K562 (cell line): ENCODE results near the gene DBNL. TPM values are rescaled to one million over a fixed set of nuclear protein-coding genes. Genes with fewer than 3 reads are reported as not detected.
A peak's percentile ranks its signal among the peaks of the same experiment; 100 is the strongest.

Experiments
- ATAC-seq: fragments of 200-7000 bp; cut with Tn5 transposase; 3 replicates; pipeline ENCODE4 v1.9.1; 2020; ENCODE audit warnings: moderate library complexity
- BruUV-seq: library from RNA; stranded (reverse); fragments of 400-500 nt; replicated peaks from 2 replicates; lab custom pipeline; 2021; lab: Mats Ljungman, UMichigan
- CTCF ChIA-PET: fragments of 300-600 bp; formaldehyde crosslinking; extraction: SDS; loops from one replicate; lab custom pipeline; 2021; ENCODE audit warnings: low intra/inter-chr PET ratio; lab: Yijun Ruan, JAX
- POLR2A ChIA-PET: fragments of 300-600, 350-650 bp; sonication (Branson Sonifier 250); formaldehyde crosslinking; extraction: SDS; loops from one replicate; lab custom pipeline; 2021; ENCODE audit warnings: antibody characterized with exemption, inconsistent platforms; lab: Yijun Ruan, JAX
- DNase-seq, 4 experiments: peaks; one replicate each; pipeline versions ENCODE4 v3.0.0 to v3.0.0-alpha.2; 2011 to 2018; ENCODE audit warnings: low spot score in 3 of 4, mixed read lengths in 3 of 4; ENCODE audit errors: extremely low read depth in 1 of 4
- FAIRE-seq: peaks from 2 replicates; lab custom pipeline; 2011; peaks lifted over from hg19 to GRCh38; lab: Jason Lieb, UNC
- H2AFZ ChIP-seq: 2 replicates; pipeline ENCODE4 v1.6.0; 2011; ENCODE audit warnings: low read depth, low read length, control low read depth, inconsistent platforms
- H3K27ac ChIP-seq: fragments of 200-600 bp; 3 replicates; pipeline ENCODE4 v1.8.0; 2011; ENCODE audit warnings: low read depth, mild to moderate bottlenecking, control low read depth, inconsistent platforms, low read length, moderate library complexity, mixed read lengths; ENCODE audit errors: extremely low read depth
- H3K27me3 ChIP-seq, 2 experiments: fragments of 300-600 bp in 1 of 2; 2 replicates in 1 of 2; 3 replicates in 1 of 2; pipeline versions ENCODE4 v1.6.0 to v1.8.0; 2011; ENCODE audit warnings: inconsistent platforms in 2 of 2, low read length in 2 of 2, mild to moderate bottlenecking in 1 of 2, mixed read lengths in 1 of 2, moderate library complexity in 1 of 2; ENCODE audit not compliant: control insufficient read depth in 2 of 2, insufficient read depth in 2 of 2
- H3K36me3 ChIP-seq: fragments of 300-600 bp; 3 replicates; pipeline ENCODE4 v1.8.0; 2011; ENCODE audit warnings: mild to moderate bottlenecking, low read length, inconsistent platforms; ENCODE audit not compliant: control insufficient read depth, insufficient read depth
- H3K4me1 ChIP-seq, 2 experiments: fragments of 200-600 bp in 1 of 2; replicated peaks in 1 of 2; 2 replicates in 1 of 2; 3 replicates in 1 of 2; pipeline versions ENCODE4 v1.5.1 to v1.8.0; 2011; ENCODE audit warnings: inconsistent platforms in 2 of 2, low read length in 2 of 2, mild to moderate bottlenecking in 1 of 2, mixed read lengths in 1 of 2, moderate library complexity in 1 of 2; ENCODE audit not compliant: control insufficient read depth in 2 of 2, insufficient read depth in 2 of 2
- H3K4me2 ChIP-seq: 2 replicates; pipeline ENCODE4 v1.6.1; 2011; ENCODE audit warnings: low read length, control low read depth, inconsistent platforms, mixed read lengths; ENCODE audit not compliant: insufficient read depth
- H3K4me3 ChIP-seq: fragments of 200-600 bp; sonication (generic), shearing (Covaris generic); 2 replicates; pipeline ENCODE4 v1.5.1; 2016; ENCODE audit warnings: control low read depth, inconsistent platforms
- H3K79me2 ChIP-seq: fragments of 200-600 bp; 3 replicates; pipeline ENCODE4 v1.8.0; 2011; ENCODE audit warnings: low read length, inconsistent platforms; ENCODE audit not compliant: control insufficient read depth, insufficient read depth
- H3K9ac ChIP-seq, 2 experiments: 2 replicates each; pipeline versions ENCODE4 v1.6.0 to v1.6.1; 2011; ENCODE audit warnings: low read depth in 2 of 2, low read length in 2 of 2, control low read depth in 1 of 2, inconsistent platforms in 1 of 2, mild to moderate bottlenecking in 1 of 2, mixed read lengths in 1 of 2; ENCODE audit not compliant: insufficient read depth in 1 of 2
- H3K9me1 ChIP-seq: one replicate; pipeline ENCODE4 v1.6.0; 2011; ENCODE audit warnings: inconsistent platforms, mild to moderate bottlenecking, low read length, moderate library complexity; ENCODE audit not compliant: control insufficient read depth, insufficient read depth
- H3K9me3 ChIP-seq: replicated peaks from 2 replicates; pipeline ENCODE4 v1.5.1; 2011; ENCODE audit warnings: low read depth, low read length, inconsistent platforms; ENCODE audit not compliant: control insufficient read depth, insufficient read depth
- H4K20me1 ChIP-seq: replicated peaks from 2 replicates; pipeline ENCODE4 v1.6.1; 2011; ENCODE audit warnings: low read length, inconsistent platforms, mixed read lengths; ENCODE audit not compliant: control insufficient read depth, insufficient read depth
- CEBPB ChIP-seq: fragments of 450-650 bp; IDR thresholded peaks from 2 replicates; pipeline ENCODE4 v1.6.1; 2016; ENCODE audit warnings: missing genetic modification characterization, missing compliant biosample characterization
- CREM ChIP-seq: IDR thresholded peaks from 2 replicates; pipeline ENCODE4 v1.6.1; 2014; ENCODE audit warnings: antibody characterized with exemption, low read depth
- FOXA3 ChIP-seq, 2 experiments: fragments of 450-650 bp in 1 of 2; sonication (generic) in 1 of 2; formaldehyde crosslinking; IDR thresholded peaks in 1 of 2; conservative IDR thresholded peaks in 1 of 2; 2 replicates each; pipeline versions ENCODE4 v1.4.0 to v1.8.0; 2020 to 2022; ENCODE audit warnings: mild to moderate bottlenecking in 2 of 2, missing genetic modification reagents in 1 of 2
- GTF2F1 ChIP-seq: IDR thresholded peaks from 2 replicates; pipeline ENCODE4 v1.6.1; 2011; ENCODE audit warnings: low read depth, low read length, improper control_type of control experiment
- HBP1 ChIP-seq: fragments of 450-650 bp; formaldehyde crosslinking; IDR thresholded peaks from 2 replicates; pipeline ENCODE4 v1.4.0; 2022; ENCODE audit warnings: missing genetic modification characterization
- L3MBTL2 ChIP-seq: fragments of 450-650 bp; IDR thresholded peaks from 2 replicates; pipeline ENCODE4 v1.6.1; 2016; ENCODE audit warnings: mild to moderate bottlenecking, moderate library complexity
- MXD1 ChIP-seq: fragments of 250-450 bp; sonication (Bioruptor Pico); IDR thresholded peaks from 2 replicates; pipeline ENCODE4 v1.8.0; 2021; ENCODE audit warnings: borderline replicate concordance, mild to moderate bottlenecking, moderate library complexity; ENCODE audit not compliant: poor library complexity, severe bottlenecking
- NFE2 ChIP-seq: IDR thresholded peaks from 2 replicates; pipeline ENCODE4 v1.6.1; 2014; ENCODE audit warnings: antibody characterized with exemption, low read depth
- POLR3G ChIP-seq: IDR thresholded peaks from 2 replicates; pipeline ENCODE4 v1.6.1; 2011; ENCODE audit not compliant: insufficient read length, insufficient replicate concordance; ENCODE audit errors: extremely low read depth
- PRPF4 ChIP-seq: fragments of 200-400 bp; formaldehyde crosslinking; IDR thresholded peaks from one replicate; pipeline ENCODE4 v1.6.1; 2017; ENCODE audit warnings: low read length, low read depth, mild to moderate bottlenecking; ENCODE audit not compliant: insufficient read depth, poor library complexity, severe bottlenecking
- ZEB2 ChIP-seq: fragments of 450-650 bp; IDR thresholded peaks from 2 replicates; pipeline ENCODE4 v1.6.1; 2016
- ZNF785 ChIP-seq: fragments of 250-450 bp; sonication (Bioruptor Pico); IDR thresholded peaks from 2 replicates; pipeline ENCODE4 v1.4.0; 2020; ENCODE audit warnings: mild to moderate bottlenecking
- WGBS: fragments of 100-300 bp; shearing (Covaris generic); methylation state at CpG from one replicate; pipeline ENCODE4 v1.1.6; 2016; ENCODE audit warnings: low coverage, mixed read lengths; ENCODE audit not compliant: insufficient coverage; ENCODE audit errors: missing lambda C conversion rate; 5-methylcytosine and 5-hydroxymethylcytosine counted together
- in situ Hi-C: fragments of 300-500 bp; cut with MboI; formaldehyde crosslinking; loops from 4 replicates; pipeline ENCODE4 v1.15.0; 2018; ENCODE audit warnings: inconsistent platforms, mixed read lengths
- intact Hi-C: fragments of 100-400 bp; cut with micrococcal nuclease; formaldehyde crosslinking; loops from 2 replicates; pipeline ENCODE4 v1.14.2; 2022
- polyA plus RNA-seq, 8 experiments: library from polyadenylated mRNA; depleted of rRNA in 4 of 8; stranded (reverse) in 5 of 8; unstranded in 3 of 8; fragments of >200 nt; fragmentation: Nextera tagmentation in 2 of 8; fragmentation: Illumina TruSeq in 1 of 8; extraction: Ambion mirVana in 2 of 8; extraction: Trizol in 1 of 8; gene quantifications; 2 replicates each; pipeline versions ENCODE4 v1.2.1 to v1.2.3, GENCODE V29; 2011 to 2014; ENCODE audit warnings: inconsistent platforms in 1 of 8, missing spikeins in 1 of 8
- total RNA-seq, 7 experiments: library from RNA; depleted of rRNA in 6 of 7; stranded (reverse); fragments of >200 nt in 6 of 7; fragmentation: Illumina TruSeq in 2 of 7; extraction: Trizol in 2 of 7; gene quantifications; 2 replicates each; pipeline versions ENCODE4 v1.2.1 to v1.2.3, GENCODE V29; 2011 to 2021; ENCODE audit warnings: low replicate concordance in 1 of 7
- TF ChIP-seq, protein P1 (sequence below): sonication (generic); formaldehyde crosslinking; IDR thresholded peaks from 2 replicates; pipeline ENCODE4 v1.8.1; 2023; ENCODE audit warnings: mild to moderate bottlenecking, missing genetic modification reagents

Gene DBNL
- total and polyA plus RNA-seq, 9 of the 15 experiments (the other 6 are each of a cell fraction or from before 2014, with no cell fraction given) = 1.9 to 65.1 (median 38.9) TPM

GRCh38 chr7:44087911-44088838 lies 43.7 kb downstream of the DBNL start:
- POLR2A ChIA-PET = interaction anchor here (0.6 to 1.3 kb wide), 5 partner anchors 8 to 69 kb away, joined by 3 to 7 read pairs (median 3); no protein-coding TSS in a partner anchor

More at GRCh38 chr7:44087911-44088838, 43.7 kb downstream of the DBNL start:
- CTCF ChIA-PET = no interaction called here
- Histone ChIP-seq H4K20me1 (no peaks in the 10 kb centered on the region), H2AFZ (peak overlapping the region; percentile 38; the same call in 1 of the 2 replicates), H3K4me1 (peaks cover 0 to 9% of the 10 kb centered on the region in 2 experiments; a peak in 3 of 5 replicates), H3K27ac (no peak overlapping the region), H3K9me1 (no peaks in the 10 kb centered on the region), H3K9me3 (no peaks in the 10 kb centered on the region), H3K4me2 (no peak overlapping the region), H3K79me2 (no peaks in the 10 kb centered on the region), H3K9ac (peak overlapping the region in 1 of 2 experiments; percentile 24; a peak in 2 of 4 replicates), H3K36me3 (no peaks in the 10 kb centered on the region), H3K27me3 (no peaks in the 10 kb centered on the region), H3K4me3 (no peak overlapping the region)
- WGBS = 34% methylated on average over 20 of the region's 20 CpGs
- DNase-seq (no peak), FAIRE-seq (no peak), ATAC-seq (0 out of 3 replicates have a peak, but pooled peaks have one; percentile 16)
- intact Hi-C loops (no loop called here), in situ Hi-C loops (no loop called here)
- TF ChIP-seq ZNF785 (no peak), HBP1 (CRISPR knock-in tag) (no peak), GTF2F1 (no peak), MXD1 (CRISPR knock-in tag) (no peak), PRPF4 (no peak), FOXA3 (CRISPR knock-in tag; conservative IDR thresholded peaks at IDR 0.05 in 1 of 2, IDR thresholded peaks at IDR 0.05 in 1 of 2) (no peak), CEBPB (tag) (no peak), CREM (no peak), POLR3G (no peak), L3MBTL2 (no peak), ZEB2 (no peak), NFE2 (no peak)
- TF ChIP-seq, protein P1, sequence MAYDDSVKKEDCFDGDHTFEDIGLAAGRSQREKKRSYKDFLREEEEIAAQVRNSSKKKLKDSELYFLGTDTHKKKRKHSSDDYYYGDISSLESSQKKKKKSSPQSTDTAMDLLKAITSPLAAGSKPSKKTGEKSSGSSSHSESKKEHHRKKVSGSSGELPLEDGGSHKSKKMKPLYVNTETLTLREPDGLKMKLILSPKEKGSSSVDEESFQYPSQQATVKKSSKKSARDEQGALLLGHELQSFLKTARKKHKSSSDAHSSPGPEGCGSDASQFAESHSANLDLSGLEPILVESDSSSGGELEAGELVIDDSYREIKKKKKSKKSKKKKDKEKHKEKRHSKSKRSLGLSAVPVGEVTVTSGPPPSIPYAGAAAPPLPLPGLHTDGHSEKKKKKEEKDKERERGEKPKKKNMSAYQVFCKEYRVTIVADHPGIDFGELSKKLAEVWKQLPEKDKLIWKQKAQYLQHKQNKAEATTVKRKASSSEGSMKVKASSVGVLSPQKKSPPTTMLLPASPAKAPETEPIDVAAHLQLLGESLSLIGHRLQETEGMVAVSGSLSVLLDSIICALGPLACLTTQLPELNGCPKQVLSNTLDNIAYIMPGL (CRISPR knock-in tag) = no peak
- no TSS peak for BruUV-seq
